ENCODE measurements around the gene PLA2G7. TPM values are rescaled to one million over a fixed set of nuclear protein-coding genes. Genes with fewer than 3 reads are reported as not detected.
"Not testable (repeated sequence)": the region's sequence is repeated elsewhere in the genome, so short reads cannot be mapped to it uniquely, and the experiment has no call there.

Gene PLA2G7
- total RNA-seq, 1 donor from 2014 or later = 0.21 TPM

GRCh38 chr6:46776070-46776712, 41.0 kb upstream of the PLA2G7 start:
- no peak overlapping the region for H3K27ac Mint-ChIP-seq (ENCODE audit: unreplicated experiment)
- no peak overlapping the region for H3K4me3 Mint-ChIP-seq (ENCODE audit: unreplicated experiment)
- no peaks in the 10 kb centered on the region for H3K36me3 Mint-ChIP-seq (ENCODE audit: low read depth, unreplicated experiment)

GRCh38 chr6:46774736-46775135, 39.6 kb upstream of the PLA2G7 start:
- not testable (repeated sequence) for H3K4me3 Mint-ChIP-seq (ENCODE audit: unreplicated experiment); H3K4me1 Mint-ChIP-seq (ENCODE audit: unreplicated experiment); H3K36me3 Mint-ChIP-seq (ENCODE audit: low read depth, unreplicated experiment); H3K27ac Mint-ChIP-seq (ENCODE audit: unreplicated experiment); H3K27me3 Mint-ChIP-seq (ENCODE audit: unreplicated experiment); H3K9me3 Mint-ChIP-seq (ENCODE audit: unreplicated experiment); DNase-seq (ENCODE audit: low spot score)

More at GRCh38 chr6:46776070-46776712, 41.0 kb upstream of the PLA2G7 start:
- H3K27me3 Mint-ChIP-seq (ENCODE audit: unreplicated experiment) = peaks cover 5% of the 10 kb centered on the region
- H3K4me1 Mint-ChIP-seq (ENCODE audit: unreplicated experiment) = peaks cover 6% of the 10 kb centered on the region
- DNase-seq (ENCODE audit: low spot score) = no peak
- no peaks in the 10 kb centered on the region for H3K9me3 Mint-ChIP-seq (ENCODE audit: unreplicated experiment)
- TF ChIP-seq CTCF (IDR thresholded peaks at IDR 0.05; ENCODE audit: unreplicated experiment) = no peak

- Mint-ChIP-seq H3K27ac (ENCODE audit: unreplicated experiment) (no peak overlapping the region), H3K9me3 (ENCODE audit: unreplicated experiment) (no peaks in the 10 kb centered on the region), H3K4me3 (ENCODE audit: unreplicated experiment) (no peak overlapping the region), H3K27me3 (ENCODE audit: unreplicated experiment) (peaks cover 5% of the 10 kb centered on the region), H3K4me1 (ENCODE audit: unreplicated experiment) (no peaks in the 10 kb centered on the region), H3K36me3 (ENCODE audit: low read depth, unreplicated experiment) (no peaks in the 10 kb centered on the region)
- no peak for DNase-seq (ENCODE audit: low spot score)
- TF ChIP-seq CTCF (IDR thresholded peaks at IDR 0.05; ENCODE audit: unreplicated experiment) = no peak
Observed at GRCh38 chr6:46773201-46773855, 38.2 kb upstream of the PLA2G7 start.

- no peaks in the 10 kb centered on the region for H3K4me1 Mint-ChIP-seq (ENCODE audit: unreplicated experiment)
- no peak overlapping the region for H3K27ac Mint-ChIP-seq (ENCODE audit: unreplicated experiment)
- peaks cover 3% of the 10 kb centered on the region for H3K27me3 Mint-ChIP-seq (ENCODE audit: unreplicated experiment)
Observed at GRCh38 chr6:46772762-46773161, 37.6 kb upstream of the PLA2G7 start.

GRCh38 chr6:46772016-46772415, 36.8 kb upstream of the PLA2G7 start:
- Mint-ChIP-seq H3K9me3 (ENCODE audit: unreplicated experiment) (no peaks in the 10 kb centered on the region), H3K36me3 (ENCODE audit: low read depth, unreplicated experiment) (no peaks in the 10 kb centered on the region), H3K4me3 (ENCODE audit: unreplicated experiment) (no peak overlapping the region), H3K27ac (ENCODE audit: unreplicated experiment) (no peak overlapping the region), H3K4me1 (ENCODE audit: unreplicated experiment) (no peaks in the 10 kb centered on the region), H3K27me3 (ENCODE audit: unreplicated experiment) (peaks cover 3% of the 10 kb centered on the region)
- no peak for TF ChIP-seq CTCF (IDR thresholded peaks at IDR 0.05; ENCODE audit: unreplicated experiment)
- DNase-seq (ENCODE audit: low spot score) = no peak

More at GRCh38 chr6:46772762-46773161, 37.6 kb upstream of the PLA2G7 start:
- Mint-ChIP-seq H3K9me3 (ENCODE audit: unreplicated experiment) (no peaks in the 10 kb centered on the region), H3K4me3 (ENCODE audit: unreplicated experiment) (no peak overlapping the region), H3K36me3 (ENCODE audit: low read depth, unreplicated experiment) (no peaks in the 10 kb centered on the region)
- TF ChIP-seq CTCF (IDR thresholded peaks at IDR 0.05; ENCODE audit: unreplicated experiment) = no peak
- no peak for DNase-seq (ENCODE audit: low spot score)

Measured in endothelial cell (in vitro differentiated cells).